ENCODE results near the gene HAUS7. TPM values are rescaled to one million over a fixed set of nuclear protein-coding genes. Genes with fewer than 3 reads are reported as not detected.

Gene HAUS7
- total RNA-seq, 2 experiments from 2014 or later: 42.5 to 47.9 TPM

- Histone ChIP-seq H3K4me1 (ENCODE audit: insufficient read depth, low read length, poor library complexity, severe bottlenecking) (no peaks in the 10 kb centered on the region), H4K20me1 (ENCODE audit: insufficient read depth, low read length) (no peaks in the 10 kb centered on the region), H3K9me2 (ENCODE audit: insufficient read depth, low read length) (no peaks in the 10 kb centered on the region), H3K9me3 (ENCODE audit: low read length) (no peaks in the 10 kb centered on the region), H3K27ac (ENCODE audit: low read depth, low read length, poor library complexity, severe bottlenecking) (no peak overlapping the region), H3K36me3 (ENCODE audit: insufficient read depth, low read length) (no peaks in the 10 kb centered on the region), H3K79me2 (ENCODE audit: insufficient read depth, low read depth, low read length) (no peaks in the 10 kb centered on the region), H2AFZ (ENCODE audit: low read length) (no peak overlapping the region), H3K4me2 (ENCODE audit: low read length) (no peak overlapping the region), H3K4me3 (ENCODE audit: low read depth, low read length, poor library complexity, severe bottlenecking) (no peak overlapping the region)
- ChIA-PET CTCF (ENCODE audit: unreplicated experiment) (no interaction called here), POLR2A (no interaction called here)
- intact Hi-C loops (cut with micrococcal nuclease; ENCODE audit: unreplicated experiment): no loop called here
- BruUV-seq (replicated peaks): no TSS peak
- DNase-seq (ENCODE audit: low spot score): no peak
- no peak for TF ChIP-seq CTCF (conservative IDR thresholded peaks at IDR 0.05; ENCODE audit: low read length)
- TF ChIP-seq EZH2phosphoT487 (IDR thresholded peaks at IDR 0.05; ENCODE audit: borderline replicate concordance, low read depth, low read length): no peak
Measured at GRCh38 chrX:153492543-153492942, 22.2 kb upstream of the HAUS7 start.

- ChIA-PET CTCF (ENCODE audit: unreplicated experiment) (interaction anchor here (0.6 kb wide), 1 partner anchor 20 kb away, joined by 5 read pairs; no protein-coding TSS in a partner anchor), POLR2A (no interaction called here)
- TF ChIP-seq EZH2phosphoT487 (IDR thresholded peaks at IDR 0.05; ENCODE audit: borderline replicate concordance, low read depth, low read length) (no peak), CTCF (conservative IDR thresholded peaks at IDR 0.05; ENCODE audit: low read length) (no peak)
- Histone ChIP-seq H3K4me2 (ENCODE audit: low read length) (no peak overlapping the region), H3K27ac (ENCODE audit: low read depth, low read length, poor library complexity, severe bottlenecking) (no peak overlapping the region), H4K20me1 (ENCODE audit: insufficient read depth, low read length) (no peaks in the 10 kb centered on the region), H3K4me3 (ENCODE audit: low read depth, low read length, poor library complexity, severe bottlenecking) (no peak overlapping the region), H3K36me3 (ENCODE audit: insufficient read depth, low read length) (no peaks in the 10 kb centered on the region), H3K9me2 (ENCODE audit: insufficient read depth, low read length) (no peaks in the 10 kb centered on the region), H3K79me2 (ENCODE audit: insufficient read depth, low read depth, low read length) (no peaks in the 10 kb centered on the region), H3K9me3 (ENCODE audit: low read length) (no peaks in the 10 kb centered on the region), H3K4me1 (ENCODE audit: insufficient read depth, low read length, poor library complexity, severe bottlenecking) (no peaks in the 10 kb centered on the region), H2AFZ (ENCODE audit: low read length) (no peak overlapping the region)
- BruUV-seq (replicated peaks): no TSS peak
- intact Hi-C loops (cut with micrococcal nuclease; ENCODE audit: unreplicated experiment): no loop called here
- DNase-seq (ENCODE audit: low spot score): no peak
Measured at GRCh38 chrX:153491918-153492317, 21.5 kb upstream of the HAUS7 start.

DNA sequence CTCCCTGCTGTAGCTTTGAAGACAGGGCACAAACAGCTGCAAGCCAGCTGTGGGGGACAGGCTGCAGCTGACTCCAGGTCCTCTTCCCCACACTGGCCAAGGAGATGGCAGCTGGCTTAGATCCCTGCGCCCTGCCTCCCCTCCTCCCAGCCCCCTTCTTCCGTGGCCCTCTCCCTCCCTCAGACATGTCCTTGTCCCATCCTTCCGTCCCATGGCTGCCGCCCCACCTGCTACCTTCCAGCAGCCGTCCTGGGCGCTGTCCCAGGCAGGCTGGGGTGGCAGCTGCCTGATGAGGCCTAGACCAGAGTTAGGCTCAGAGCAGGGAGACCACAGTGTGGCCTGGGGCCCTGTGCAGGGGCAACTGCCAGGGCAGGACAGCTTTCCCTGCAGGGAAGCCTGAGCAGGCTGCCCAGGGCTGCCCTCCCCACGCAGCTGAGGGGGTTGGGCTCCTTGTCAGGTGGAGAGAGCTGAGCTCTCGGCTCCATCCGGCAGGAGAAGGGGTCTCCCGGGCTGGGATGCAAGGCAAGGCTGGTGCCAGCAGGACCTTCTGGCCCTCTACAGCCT, 21.1 kb upstream of the HAUS7 start:
- Histone ChIP-seq H3K4me1 (ENCODE audit: insufficient read depth, low read length, poor library complexity, severe bottlenecking) (no peaks in the 10 kb centered on the region), H3K9me3 (ENCODE audit: low read length) (no peaks in the 10 kb centered on the region), H3K36me3 (ENCODE audit: insufficient read depth, low read length) (no peaks in the 10 kb centered on the region), H4K20me1 (ENCODE audit: insufficient read depth, low read length) (no peaks in the 10 kb centered on the region), H2AFZ (ENCODE audit: low read length) (no peak overlapping the region), H3K4me3 (ENCODE audit: low read depth, low read length, poor library complexity, severe bottlenecking) (no peak overlapping the region), H3K4me2 (ENCODE audit: low read length) (no peak overlapping the region), H3K9me2 (ENCODE audit: insufficient read depth, low read length) (no peaks in the 10 kb centered on the region), H3K27ac (ENCODE audit: low read depth, low read length, poor library complexity, severe bottlenecking) (no peak overlapping the region), H3K79me2 (ENCODE audit: insufficient read depth, low read depth, low read length) (no peaks in the 10 kb centered on the region)
- no peak for DNase-seq (ENCODE audit: low spot score)
- BruUV-seq (replicated peaks): no TSS peak
- ChIA-PET CTCF (ENCODE audit: unreplicated experiment) (interaction anchor here (0.6 kb wide), 1 partner anchor 20 kb away, joined by 5 read pairs; no protein-coding TSS in a partner anchor), POLR2A (no interaction called here)
- no peak for TF ChIP-seq EZH2phosphoT487 (IDR thresholded peaks at IDR 0.05; ENCODE audit: borderline replicate concordance, low read depth, low read length)
- TF ChIP-seq CTCF (conservative IDR thresholded peaks at IDR 0.05; ENCODE audit: low read length): no peak
- intact Hi-C loops (cut with micrococcal nuclease; ENCODE audit: unreplicated experiment): no loop called here
